NCI-H748 treated with DMSO at 0.1 percent for 48 hours (cell line): ENCODE measurements around the gene KCTD3.
A peak's percentile ranks its signal among the peaks of the same experiment; 100 is the strongest.

Experiments used
- DNase-seq: peaks from one replicate; lab custom pipeline; 2025; lab: John Stamatoyannopoulos, UW

KCTD3 gene

DNA sequence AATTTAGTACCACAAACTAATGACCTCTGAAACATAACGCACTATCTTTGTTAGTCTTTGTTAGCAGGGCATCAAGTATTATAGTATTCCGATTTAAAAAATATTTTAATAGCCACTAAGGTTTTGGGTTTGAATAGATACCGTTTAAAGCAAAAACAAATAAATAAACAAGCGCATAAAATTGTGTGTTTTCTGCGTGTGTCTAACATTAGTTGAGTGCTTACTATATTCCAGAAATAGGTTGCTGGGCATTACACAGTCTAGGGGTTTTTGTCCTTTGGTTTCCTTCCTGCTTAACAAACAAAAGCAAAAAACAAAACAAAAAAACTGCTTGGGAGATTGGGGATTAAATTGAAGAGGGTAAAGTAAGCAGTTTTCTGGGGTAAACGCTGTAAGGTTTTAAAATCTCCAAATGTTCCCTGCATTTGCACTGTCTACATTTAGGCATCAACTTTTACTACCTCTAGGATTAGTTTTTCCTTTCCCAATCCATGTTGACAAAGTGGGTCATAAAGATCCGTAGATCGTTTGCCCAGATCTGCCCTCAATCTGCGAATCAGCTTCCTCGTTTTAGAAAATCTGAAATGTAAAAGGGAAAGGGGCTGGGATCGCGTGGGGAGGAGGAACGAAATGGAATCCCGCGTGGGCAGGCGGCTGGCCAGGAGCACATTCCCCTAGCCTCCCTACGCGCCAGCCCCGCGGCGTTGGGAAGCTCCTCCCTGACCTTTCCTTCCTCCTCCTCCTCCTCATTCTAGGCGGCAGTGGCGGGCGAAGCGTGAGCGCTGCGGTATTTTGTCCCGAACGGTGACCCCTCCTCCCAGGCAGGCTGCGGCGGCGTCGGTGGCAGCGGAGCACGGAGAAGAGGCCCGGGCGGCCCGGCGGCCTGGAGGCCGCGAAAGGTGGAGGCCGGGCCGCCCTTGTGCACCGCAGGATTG lies at the start of gene KCTD3:
Gene KCTD3 (plus strand): TSS at position 749 of the 935 bp plus-strand sequence. CDS start 382 bp downstream, outside the sequence.
- DNase-seq, result peak; percentile 43

DNA sequence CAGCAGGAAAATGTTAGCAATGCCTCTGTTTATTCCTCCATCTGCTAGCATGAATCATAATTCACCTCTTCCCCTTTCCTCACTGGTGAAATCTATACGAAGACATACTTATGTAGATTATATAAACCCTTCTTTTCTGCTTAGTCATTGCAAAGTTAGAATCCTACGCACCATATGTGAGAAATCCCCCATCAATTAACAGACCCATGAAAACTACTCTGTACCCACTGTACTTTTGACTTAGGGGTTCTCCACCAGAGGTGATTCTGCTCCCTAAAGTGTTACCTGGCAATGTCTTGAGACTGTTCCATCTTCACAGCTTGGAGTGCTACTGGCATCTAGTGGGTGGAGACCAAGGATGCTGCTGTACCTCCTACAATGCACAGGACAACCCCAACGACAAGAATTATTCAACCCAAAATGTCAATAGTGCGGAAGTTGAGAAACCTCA lies 49.6 kb upstream of the KCTD3 start:
- DNase-seq, result no peak

- no peak for DNase-seq
Measured at GRCh38 chr1:215518594-215518993, 48.5 kb upstream of the KCTD3 start.

- DNase-seq, result no peak
Measured at GRCh38 chr1:215521279-215521678, 45.8 kb upstream of the KCTD3 start.

GRCh38 chr1:215523128-215523861 lies 43.8 kb upstream of the KCTD3 start:
- no peak for DNase-seq

DNA sequence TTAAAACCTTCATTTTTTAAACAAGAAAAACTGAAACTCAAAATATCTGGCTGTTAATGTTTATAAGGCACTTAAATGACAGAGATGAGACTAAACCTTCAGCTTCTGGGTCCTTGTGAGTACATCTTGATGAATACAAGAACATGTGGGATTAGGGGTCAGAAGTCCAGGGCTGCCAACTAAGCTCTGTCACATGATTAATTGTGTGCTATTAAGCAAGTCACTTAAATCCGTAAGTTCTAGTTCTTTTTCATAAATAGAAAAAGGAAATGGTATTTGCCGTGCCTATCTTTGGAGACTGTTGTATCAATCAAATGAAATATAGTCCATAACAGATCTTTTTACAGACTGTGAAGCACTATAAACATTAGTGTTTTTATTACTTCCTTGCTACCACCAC lies 43.2 kb upstream of the KCTD3 start:
- DNase-seq, result no peak

DNA sequence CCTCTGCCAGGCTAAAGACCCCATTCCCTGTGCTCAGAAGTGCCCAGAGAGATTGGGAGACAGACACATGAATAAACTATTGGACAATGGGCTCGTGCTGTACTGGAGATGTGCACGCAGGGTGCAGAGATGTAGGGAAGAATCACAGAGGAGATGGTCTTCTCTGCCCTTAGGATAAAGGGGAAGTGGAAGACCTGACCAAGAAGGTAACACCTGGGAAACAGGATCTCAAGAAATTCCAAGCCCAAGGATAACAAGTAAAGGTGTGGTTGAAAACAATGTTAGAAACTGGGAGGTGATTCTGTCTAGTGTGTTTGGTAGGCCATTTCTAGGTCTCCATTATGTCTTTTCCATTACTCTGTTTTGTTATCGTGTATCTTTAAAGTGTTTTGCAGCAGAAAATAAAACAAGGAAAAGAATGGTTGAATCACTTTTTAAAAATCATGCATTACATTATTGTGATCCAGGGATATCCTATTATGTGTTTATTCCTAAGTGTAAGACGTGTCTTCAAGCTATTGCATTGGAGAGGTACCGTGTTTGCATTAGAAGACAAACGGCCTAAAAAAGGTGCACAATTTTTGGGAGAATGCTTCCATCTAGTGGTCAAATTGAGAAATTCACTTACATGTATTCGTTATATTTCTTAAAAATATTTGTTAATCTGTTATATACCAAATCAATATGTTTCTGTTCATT lies 40.8 kb upstream of the KCTD3 start:
- peak; percentile 60 for DNase-seq

DNA sequence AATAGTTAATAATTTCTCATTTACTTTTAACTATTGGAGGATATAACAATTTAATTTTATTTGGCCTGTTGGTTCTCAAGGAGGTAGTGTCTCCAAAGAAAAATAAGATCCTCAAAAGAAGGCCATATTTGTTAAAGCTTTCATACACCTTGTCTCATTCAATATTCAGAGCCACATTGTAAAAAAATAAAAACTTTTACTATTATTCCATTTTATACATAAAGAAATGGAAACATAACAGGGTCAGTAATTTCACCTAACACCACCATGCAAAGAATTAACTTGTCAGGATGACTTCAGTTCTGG lies 40.3 kb upstream of the KCTD3 start:
- no peak for DNase-seq

GRCh38 chr1:215529111-215529510 lies 38.0 kb upstream of the KCTD3 start:
- DNase-seq, result no peak

- DNase-seq, result no peak
Measured at GRCh38 chr1:215529571-215529970, 37.5 kb upstream of the KCTD3 start.

DNA sequence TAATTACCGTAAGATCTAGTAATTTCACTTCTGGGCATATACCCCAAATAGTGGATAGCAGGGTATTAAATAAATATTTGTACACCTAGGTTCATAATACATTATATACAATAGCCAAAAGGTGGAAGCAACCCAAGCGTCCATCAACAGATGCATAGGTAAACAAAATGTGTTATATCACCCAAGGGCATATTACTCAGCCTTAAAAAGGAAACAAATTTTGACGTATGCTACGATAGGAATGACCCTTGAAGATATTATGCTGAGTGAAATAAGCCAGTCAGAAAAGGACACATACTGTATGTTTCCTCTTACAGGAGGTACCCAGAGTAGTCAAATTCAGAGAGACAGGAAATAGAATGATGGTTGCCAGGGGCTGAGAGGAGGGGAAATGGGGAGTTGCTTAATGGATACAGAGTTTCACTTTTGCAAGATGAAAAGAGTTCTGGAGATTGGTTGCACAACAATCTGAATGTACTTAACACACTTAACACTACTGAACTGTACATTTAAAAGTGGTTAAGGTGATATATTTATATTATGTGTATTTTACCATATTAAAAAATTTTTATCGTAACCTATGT lies 36.6 kb upstream of the KCTD3 start:
- DNase-seq, result no peak

- no peak for DNase-seq
Measured at GRCh38 chr1:215539803-215540570, 27.1 kb upstream of the KCTD3 start.

GRCh38 chr1:215542301-215542700 lies 24.8 kb upstream of the KCTD3 start:
- DNase-seq, result no peak

- no peak for DNase-seq
Measured at GRCh38 chr1:215543191-215543606, 23.9 kb upstream of the KCTD3 start.

DNA sequence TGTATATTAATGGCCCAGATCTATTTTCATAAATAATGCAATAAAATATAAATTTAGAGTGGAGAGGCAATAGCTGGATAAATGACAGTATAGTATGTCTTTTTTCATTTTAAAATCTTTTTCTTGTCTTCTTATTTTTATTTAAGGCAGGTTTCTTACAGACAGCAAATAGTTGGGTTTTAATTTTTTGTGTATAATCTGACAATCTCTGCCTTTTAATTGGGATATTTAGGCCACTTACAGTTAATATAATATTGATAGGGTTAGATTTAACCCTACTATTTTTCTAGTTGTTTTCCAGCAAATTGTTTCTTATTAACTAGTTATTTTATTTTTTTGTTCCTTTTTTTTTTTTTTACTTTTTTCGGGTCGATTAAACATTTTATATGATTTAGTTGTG lies 23.3 kb upstream of the KCTD3 start:
- no peak for DNase-seq

GRCh38 chr1:215544566-215544965 lies 22.5 kb upstream of the KCTD3 start:
- DNase-seq, result no peak

DNA sequence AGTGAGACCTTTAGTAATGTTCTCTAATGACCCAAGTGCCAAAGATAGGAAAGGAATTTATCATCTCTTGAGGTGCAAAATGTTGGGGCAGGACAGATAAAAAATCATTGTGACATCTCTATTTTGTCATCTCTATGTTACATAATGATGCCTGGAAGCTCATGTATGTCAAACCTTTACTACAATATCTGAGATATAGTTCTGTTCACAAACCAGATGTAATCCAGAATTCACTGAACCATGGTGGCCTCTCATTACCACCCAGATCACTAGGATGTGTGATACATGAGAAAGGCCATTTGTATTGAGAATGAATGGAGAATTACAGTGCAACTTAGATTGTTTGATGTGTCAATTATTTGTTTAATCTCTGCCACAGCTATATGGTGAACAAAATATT lies 22.0 kb upstream of the KCTD3 start:
- no peak for DNase-seq

- DNase-seq, result no peak
Measured at GRCh38 chr1:215547011-215547410, 20.1 kb upstream of the KCTD3 start.

GRCh38 chr1:215551806-215552205 lies 15.3 kb upstream of the KCTD3 start:
- DNase-seq, result no peak

DNA sequence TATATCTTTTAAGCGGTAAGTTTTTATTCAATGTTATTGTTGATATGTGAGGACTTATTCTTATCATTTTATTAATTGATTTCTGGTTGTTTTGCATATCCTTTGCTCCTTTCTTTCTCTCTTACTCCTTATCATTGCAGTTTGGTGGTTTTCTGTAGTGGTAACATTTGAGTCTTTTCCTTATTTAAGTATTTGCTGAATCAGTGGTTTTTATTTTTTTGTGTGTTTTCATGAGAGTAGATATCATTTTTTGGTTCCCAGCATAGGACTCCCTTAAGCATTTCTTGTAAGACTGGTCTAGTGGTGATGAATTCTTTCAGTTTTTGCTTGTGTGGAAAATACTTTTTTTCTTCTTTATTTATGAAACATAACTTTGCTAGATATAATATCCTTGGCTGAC lies 12.2 kb upstream of the KCTD3 start:
- DNase-seq, result no peak

DNA sequence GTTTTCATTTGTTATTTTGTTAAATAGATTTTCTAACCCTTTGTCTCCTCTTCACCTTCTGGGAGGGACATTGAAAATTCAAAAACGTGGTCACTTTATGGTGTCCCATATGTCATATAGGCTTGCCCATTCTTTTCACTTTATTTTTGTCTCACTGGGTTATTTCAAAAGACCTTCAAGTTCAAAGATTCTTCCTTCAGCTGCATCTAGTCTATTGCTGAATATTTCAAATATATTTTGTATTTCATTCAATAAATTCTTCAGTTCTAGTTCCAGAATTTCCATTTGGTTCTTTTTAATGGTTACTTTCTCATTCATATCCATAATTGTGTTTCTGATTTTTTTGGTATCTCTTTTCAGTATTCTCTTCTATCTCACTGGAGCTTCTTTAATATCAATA lies 11.6 kb upstream of the KCTD3 start:
- no peak for DNase-seq

- DNase-seq, result no peak
Measured at GRCh38 chr1:215556996-215557395, 10.1 kb upstream of the KCTD3 start.
